Upper lobe of left lung (tissue), 6 donors: Measurements from ENCODE around the gene ARV1. TPM values are rescaled to one million over a fixed set of nuclear protein-coding genes. Genes with fewer than 3 reads are reported as not detected.

Source experiments
- ATAC-seq, 2 donors: fragments of 200-7000 bp; cut with Tn5 transposase; one replicate each; pipeline ENCODE4 v1.9.1; 2022; ENCODE audit warnings: mild to moderate bottlenecking in 2 of 2, moderate library complexity in 2 of 2; ENCODE audit not compliant: low FRiP score in 2 of 2
- DNase-seq, 2 donors: peaks; one replicate each; pipeline ENCODE4 v3.0.0-alpha.2; 2019 to 2020
- H3K27ac ChIP-seq, 4 donors: fragments of 200-600 bp; sonication (generic); one replicate each; pipeline ENCODE4 v1.5.1; 2016 to 2019
- H3K27me3 ChIP-seq, 4 donors: fragments of 200-600 bp; sonication (generic); one replicate each; pipeline ENCODE4 v1.5.1; 2017 to 2019
- H3K36me3 ChIP-seq, 4 donors: fragments of 200-600 bp; sonication (generic); one replicate each; pipeline ENCODE4 v1.5.1; 2016 to 2019
- H3K4me1 ChIP-seq, 4 donors: fragments of 200-600 bp; sonication (generic); one replicate each; pipeline ENCODE4 v1.5.1; 2018 to 2019
- H3K4me3 ChIP-seq, 4 donors: fragments of 200-600 bp; sonication (generic); one replicate each; pipeline ENCODE4 v1.5.1; 2017 to 2019; ENCODE audit warnings: mild to moderate bottlenecking in 2 of 4, moderate library complexity in 1 of 4
- H3K9me3 ChIP-seq, 4 donors: fragments of 200-600 bp; sonication (generic); one replicate each; pipeline ENCODE4 v1.5.1; 2018 to 2019
- EP300 ChIP-seq, 4 donors: sonication (generic); formaldehyde crosslinking; IDR thresholded peaks; one replicate each; pipeline ENCODE4 v1.5.1; 2017; ENCODE audit warnings: antibody characterized with exemption in 4 of 4, control low read depth in 2 of 4
- POLR2A ChIP-seq, 4 donors: fragments of 450-650 bp; IDR thresholded peaks; one replicate each; pipeline ENCODE4 v1.5.1; 2016 to 2017; ENCODE audit warnings: antibody characterized with exemption in 4 of 4, mild to moderate bottlenecking in 2 of 4
- POLR2AphosphoS5 ChIP-seq, 2 donors: sonication (generic); formaldehyde crosslinking; IDR thresholded peaks; one replicate each; pipeline ENCODE4 v1.5.1; 2017; ENCODE audit warnings: antibody characterized with exemption in 2 of 2
- WGBS, 2 donors: methylation state at CpG; one replicate each; pipeline ENCODE4 v1.1.5; 2017 to 2018; 5-methylcytosine and 5-hydroxymethylcytosine counted together
- total RNA-seq, 6 donors: library from RNA; depleted of rRNA in 4 of 6; stranded (reverse); fragments of >200 nt in 4 of 6; gene quantifications; one replicate each; pipeline versions ENCODE4 v1.1.0 to v1.2.1, GENCODE V29; 2016 to 2021
- TF ChIP-seq, protein P1 (sequence below), 6 experiments: fragments of 450-650 bp in 4 of 6; fragments of 200-600 bp in 2 of 6; sonication (generic) in 2 of 6; IDR thresholded peaks; one replicate each; pipeline ENCODE4 v1.5.1; 2016 to 2019; ENCODE audit warnings: antibody characterized with exemption in 6 of 6
- donor health status: DM: no; HTN: no; CAD: no; lungs with moderate emphysema.
- donor health status: DM: no; HTN: yes; CAD: no; lungs with severe emphysema.

The ARV1 gene
- total RNA-seq, 6 donors from 2014 or later, result 2.3 to 25.2 (median 19.6) TPM

DNA sequence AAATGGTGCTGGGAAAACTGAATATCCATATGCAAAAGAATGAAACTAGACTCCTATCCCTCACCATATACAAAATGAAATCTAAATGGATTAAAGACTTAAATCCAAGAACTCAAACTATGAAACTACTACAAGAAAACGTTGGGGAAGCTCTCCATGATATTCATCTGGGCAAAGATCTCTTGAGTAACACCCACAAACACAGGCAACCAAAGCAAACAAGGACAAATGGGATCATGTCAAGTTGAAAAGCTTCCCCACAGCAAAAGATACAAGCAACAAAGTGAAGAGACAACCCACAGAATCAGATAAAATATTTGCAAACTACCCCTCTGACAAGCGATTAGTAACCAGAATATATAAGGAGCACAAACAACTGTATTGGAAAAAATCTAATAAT is 14.0 kb upstream of the ARV1 start:
- Histone ChIP-seq H3K27ac (no peak overlapping the region), H3K4me1 (no peaks in the 10 kb centered on the region), H3K9me3 (no peaks in the 10 kb centered on the region), H3K4me3 (no peak overlapping the region), H3K36me3 (peaks cover 0 to 7% (median 0%) of the 10 kb centered on the region in 4 donors), H3K27me3 (no peaks in the 10 kb centered on the region)
- TF ChIP-seq EP300 (IDR thresholded peaks at IDR 0.05), result no peak
- TF ChIP-seq POLR2A (IDR thresholded peaks at IDR 0.05), result no peak
- DNase-seq (no peak), ATAC-seq (no peak)
- WGBS, 2 donors, result 47 to 50% methylated on average over 2 of the region's 2 CpGs

DNA sequence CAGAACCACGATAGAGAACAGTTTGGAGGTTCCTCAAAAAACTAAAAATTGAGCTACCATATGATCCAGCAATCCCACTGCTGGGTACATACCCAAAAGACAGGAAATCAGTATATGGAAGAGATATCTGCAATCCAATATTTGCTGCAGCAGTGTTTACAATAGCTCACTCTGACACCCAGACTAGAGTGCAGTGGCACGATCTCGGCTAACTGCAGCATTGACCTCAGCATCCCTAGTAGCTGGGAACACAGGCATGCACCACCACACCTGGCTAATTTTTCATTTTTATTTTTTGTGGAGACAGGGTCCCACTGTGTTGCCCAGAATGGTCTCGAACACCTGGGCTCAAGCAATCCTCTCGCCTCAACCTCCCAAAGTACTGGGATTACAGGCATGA is 13.4 kb upstream of the ARV1 start:
- H3K27ac ChIP-seq, result no peak overlapping the region
- H3K9me3 ChIP-seq, result no peaks in the 10 kb centered on the region
- no peaks in the 10 kb centered on the region for H3K4me1 ChIP-seq
- DNase-seq (no peak), ATAC-seq (no peak)
- no peaks in the 10 kb centered on the region for H3K27me3 ChIP-seq
- H3K4me3 ChIP-seq, result no peak overlapping the region
- 93 to 94% methylated on average over 5 of the region's 5 CpGs for WGBS, 2 donors
- TF ChIP-seq POLR2A (IDR thresholded peaks at IDR 0.05) (no peak), EP300 (IDR thresholded peaks at IDR 0.05) (no peak), POLR2AphosphoS5 (IDR thresholded peaks at IDR 0.05) (no peak)
- TF ChIP-seq, protein P1, sequence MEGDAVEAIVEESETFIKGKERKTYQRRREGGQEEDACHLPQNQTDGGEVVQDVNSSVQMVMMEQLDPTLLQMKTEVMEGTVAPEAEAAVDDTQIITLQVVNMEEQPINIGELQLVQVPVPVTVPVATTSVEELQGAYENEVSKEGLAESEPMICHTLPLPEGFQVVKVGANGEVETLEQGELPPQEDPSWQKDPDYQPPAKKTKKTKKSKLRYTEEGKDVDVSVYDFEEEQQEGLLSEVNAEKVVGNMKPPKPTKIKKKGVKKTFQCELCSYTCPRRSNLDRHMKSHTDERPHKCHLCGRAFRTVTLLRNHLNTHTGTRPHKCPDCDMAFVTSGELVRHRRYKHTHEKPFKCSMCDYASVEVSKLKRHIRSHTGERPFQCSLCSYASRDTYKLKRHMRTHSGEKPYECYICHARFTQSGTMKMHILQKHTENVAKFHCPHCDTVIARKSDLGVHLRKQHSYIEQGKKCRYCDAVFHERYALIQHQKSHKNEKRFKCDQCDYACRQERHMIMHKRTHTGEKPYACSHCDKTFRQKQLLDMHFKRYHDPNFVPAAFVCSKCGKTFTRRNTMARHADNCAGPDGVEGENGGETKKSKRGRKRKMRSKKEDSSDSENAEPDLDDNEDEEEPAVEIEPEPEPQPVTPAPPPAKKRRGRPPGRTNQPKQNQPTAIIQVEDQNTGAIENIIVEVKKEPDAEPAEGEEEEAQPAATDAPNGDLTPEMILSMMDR (IDR thresholded peaks at IDR 0.05), result no peak
- H3K36me3 ChIP-seq, result peaks cover 0 to 2% (median 0%) of the 10 kb centered on the region in 4 donors

DNA sequence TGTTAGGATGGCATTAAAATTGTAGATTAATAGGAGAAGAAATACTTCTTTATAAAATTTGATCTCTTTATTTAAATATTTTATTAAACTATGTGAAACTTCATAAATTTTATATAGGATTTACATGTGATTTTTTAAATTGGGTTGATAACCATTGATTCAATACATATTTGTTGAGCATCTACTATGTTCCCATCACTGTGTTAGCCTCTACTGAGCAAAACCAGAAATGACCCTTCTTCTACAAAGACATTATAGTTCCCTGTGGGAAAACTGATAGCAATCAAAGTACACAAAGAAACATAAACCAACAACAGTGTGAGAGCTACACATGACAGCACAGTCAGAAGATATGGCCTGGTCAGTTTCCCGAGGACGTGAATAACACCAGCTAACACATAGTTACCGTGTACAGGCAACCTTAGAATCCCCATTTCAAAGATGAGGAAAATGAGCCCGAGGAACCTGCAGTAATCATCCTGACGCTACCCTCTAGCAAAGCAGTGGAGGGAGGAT is 12.5 kb upstream of the ARV1 start:
- H3K9me3 ChIP-seq, result no peaks in the 10 kb centered on the region
- ATAC-seq, result no peak
- H3K27ac ChIP-seq, result no peak overlapping the region
- no peak for DNase-seq
- no peaks in the 10 kb centered on the region for H3K27me3 ChIP-seq
- no peaks in the 10 kb centered on the region for H3K4me1 ChIP-seq
- H3K4me3 ChIP-seq, result no peak overlapping the region
- no peak for TF ChIP-seq POLR2AphosphoS5 (IDR thresholded peaks at IDR 0.05)
- TF ChIP-seq EP300 (IDR thresholded peaks at IDR 0.05), result no peak
- TF ChIP-seq POLR2A (IDR thresholded peaks at IDR 0.05), result no peak
- TF ChIP-seq, protein P1 (IDR thresholded peaks at IDR 0.05), result no peak
- WGBS, 2 donors, result 83 to 90% methylated on average over 5 of the region's 5 CpGs
- H3K36me3 ChIP-seq, result no peaks in the 10 kb centered on the region

DNA sequence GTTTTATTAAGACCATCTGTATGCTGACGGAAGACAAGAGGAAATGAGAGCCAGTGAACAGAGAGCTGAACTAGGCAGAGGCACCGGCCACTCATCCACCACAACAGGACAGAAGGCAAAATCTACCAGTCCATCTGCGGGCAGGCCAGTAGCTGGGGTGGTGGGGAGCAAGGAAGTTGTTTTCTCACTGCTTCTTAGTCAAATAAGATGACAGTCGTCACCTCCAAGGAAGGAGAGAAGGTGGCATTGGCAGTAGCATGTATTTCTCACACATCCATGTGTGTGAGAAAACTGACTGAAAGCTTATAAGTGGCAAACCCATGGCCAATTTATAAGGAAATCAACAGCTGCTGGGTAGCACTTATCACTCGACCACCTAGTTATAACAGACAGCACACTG is 8.5 kb upstream of the ARV1 start:
- no peak for DNase-seq
- H3K36me3 ChIP-seq, result no peaks in the 10 kb centered on the region
- 89 to 96% methylated on average over 5 of the region's 5 CpGs for WGBS, 2 donors

DNA sequence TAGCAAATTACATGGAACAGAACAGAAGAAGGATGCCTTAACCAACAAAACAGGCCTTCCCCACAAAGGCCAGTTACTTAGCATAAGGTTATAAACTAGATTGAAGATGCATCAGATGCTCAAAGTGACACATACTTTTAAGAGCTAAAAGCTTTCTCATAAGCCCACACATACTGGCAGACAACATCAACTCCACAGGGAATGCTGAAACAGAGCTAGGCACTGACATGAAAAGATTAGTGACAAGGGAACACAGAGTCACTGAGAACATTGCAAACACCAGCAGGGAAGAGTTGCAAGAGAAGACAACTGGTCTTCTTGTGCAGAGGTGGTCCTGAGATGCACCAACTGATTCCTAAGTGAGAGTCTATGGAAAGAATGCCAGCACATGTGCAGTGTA is 7.1 kb upstream of the ARV1 start:
- Histone ChIP-seq H3K4me3 (no peak overlapping the region), H3K27ac (no peak overlapping the region), H3K36me3 (peaks cover 0 to 5% (median 2%) of the 10 kb centered on the region in 4 donors), H3K27me3 (no peaks in the 10 kb centered on the region), H3K4me1 (peaks cover 1 to 12% (median 6%) of the 10 kb centered on the region in 4 donors), H3K9me3 (no peaks in the 10 kb centered on the region)
- DNase-seq (no peak), ATAC-seq (no peak)
- TF ChIP-seq POLR2AphosphoS5 (IDR thresholded peaks at IDR 0.05) (no peak), POLR2A (IDR thresholded peaks at IDR 0.05) (no peak), EP300 (IDR thresholded peaks at IDR 0.05) (no peak)
- TF ChIP-seq, protein P1 (IDR thresholded peaks at IDR 0.05), result no peak

More for the DNA sequence above, 8.5 kb upstream of the ARV1 start:
- H3K27me3 ChIP-seq, result no peaks in the 10 kb centered on the region
- no peak overlapping the region for H3K27ac ChIP-seq
- H3K4me1 ChIP-seq, result peaks cover 0 to 10% (median 1%) of the 10 kb centered on the region in 4 donors
- H3K4me3 ChIP-seq, result no peak overlapping the region
- no peak for ATAC-seq
- H3K9me3 ChIP-seq, result no peaks in the 10 kb centered on the region
- TF ChIP-seq, protein P1 (IDR thresholded peaks at IDR 0.05), result no peak
- TF ChIP-seq POLR2A (IDR thresholded peaks at IDR 0.05), result no peak
- TF ChIP-seq POLR2AphosphoS5 (IDR thresholded peaks at IDR 0.05), result no peak
- no peak for TF ChIP-seq EP300 (IDR thresholded peaks at IDR 0.05)
